Upper lobe of left lung (tissue), 6 donors: ENCODE measurements around the gene TRMO. TPM values are rescaled to one million over a fixed set of nuclear protein-coding genes. Genes with fewer than 3 reads are reported as not detected.
A peak's percentile ranks its signal among the peaks of the same experiment; 100 is the strongest.

Source experiments
- ATAC-seq, 2 donors: fragments of 200-7000 bp; cut with Tn5 transposase; one replicate each; pipeline ENCODE4 v1.9.1; 2022; ENCODE audit warnings: mild to moderate bottlenecking in 2 of 2, moderate library complexity in 2 of 2; ENCODE audit not compliant: low FRiP score in 2 of 2
- DNase-seq, 2 donors: peaks; one replicate each; pipeline ENCODE4 v3.0.0-alpha.2; 2019 to 2020
- H3K27ac ChIP-seq, 4 donors: fragments of 200-600 bp; sonication (generic); one replicate each; pipeline ENCODE4 v1.5.1; 2016 to 2019
- H3K27me3 ChIP-seq, 4 donors: fragments of 200-600 bp; sonication (generic); one replicate each; pipeline ENCODE4 v1.5.1; 2017 to 2019
- H3K36me3 ChIP-seq, 4 donors: fragments of 200-600 bp; sonication (generic); one replicate each; pipeline ENCODE4 v1.5.1; 2016 to 2019
- H3K4me1 ChIP-seq, 4 donors: fragments of 200-600 bp; sonication (generic); one replicate each; pipeline ENCODE4 v1.5.1; 2018 to 2019
- H3K4me3 ChIP-seq, 4 donors: fragments of 200-600 bp; sonication (generic); one replicate each; pipeline ENCODE4 v1.5.1; 2017 to 2019; ENCODE audit warnings: mild to moderate bottlenecking in 2 of 4, moderate library complexity in 1 of 4
- H3K9me3 ChIP-seq, 4 donors: fragments of 200-600 bp; sonication (generic); one replicate each; pipeline ENCODE4 v1.5.1; 2018 to 2019
- CTCF ChIP-seq, 6 experiments: fragments of 450-650 bp in 4 of 6; fragments of 200-600 bp in 2 of 6; sonication (generic) in 2 of 6; IDR thresholded peaks; one replicate each; pipeline ENCODE4 v1.5.1; 2016 to 2019; ENCODE audit warnings: antibody characterized with exemption in 6 of 6
- EP300 ChIP-seq, 4 donors: sonication (generic); formaldehyde crosslinking; IDR thresholded peaks; one replicate each; pipeline ENCODE4 v1.5.1; 2017; ENCODE audit warnings: antibody characterized with exemption in 4 of 4, control low read depth in 2 of 4
- POLR2A ChIP-seq, 4 donors: fragments of 450-650 bp; IDR thresholded peaks; one replicate each; pipeline ENCODE4 v1.5.1; 2016 to 2017; ENCODE audit warnings: antibody characterized with exemption in 4 of 4, mild to moderate bottlenecking in 2 of 4
- POLR2AphosphoS5 ChIP-seq, 2 donors: sonication (generic); formaldehyde crosslinking; IDR thresholded peaks; one replicate each; pipeline ENCODE4 v1.5.1; 2017; ENCODE audit warnings: antibody characterized with exemption in 2 of 2
- WGBS, 2 donors: methylation state at CpG; one replicate each; pipeline ENCODE4 v1.1.5; 2017 to 2018; 5-methylcytosine and 5-hydroxymethylcytosine counted together
- total RNA-seq, 6 donors: library from RNA; depleted of rRNA in 4 of 6; stranded (reverse); fragments of >200 nt in 4 of 6; gene quantifications; one replicate each; pipeline versions ENCODE4 v1.1.0 to v1.2.1, GENCODE V29; 2016 to 2021
- donor health status: DM: no; HTN: no; CAD: no; lungs with moderate emphysema.
- donor health status: DM: no; HTN: yes; CAD: no; lungs with severe emphysema.

Gene TRMO
- total RNA-seq, 6 donors from 2014 or later, result 18.1 to 68.1 (median 37.7) TPM

- no peaks in the 10 kb centered on the region for H3K27me3 ChIP-seq
- WGBS, 2 donors, result 56 to 79% methylated on average over 12 of the region's 12 CpGs
- H3K4me3 ChIP-seq, result no peak overlapping the region
- ATAC-seq (peak; percentile 62 to 79), DNase-seq (peak; percentile 29 to 37)
- H3K9me3 ChIP-seq, result no peaks in the 10 kb centered on the region
- H3K36me3 ChIP-seq, result peaks cover 6 to 57% (median 31%) of the 10 kb centered on the region in 4 donors
- TF ChIP-seq POLR2A (IDR thresholded peaks at IDR 0.05) (peak in 1 of 4 donors; percentile 34), POLR2AphosphoS5 (IDR thresholded peaks at IDR 0.05) (peak in 1 of 2 donors; percentile 14), CTCF (IDR thresholded peaks at IDR 0.05) (no peak)
- peak overlapping the region; percentile 74 to 85 (median 77) for H3K27ac ChIP-seq
- H3K4me1 ChIP-seq, result peaks cover 6 to 26% (median 22%) of the 10 kb centered on the region in 4 donors
These were observed 16.0 kb downstream of the TRMO start for GRCh38 chr9:97906236-97906831.

GRCh38 chr9:97905228-97905627 is 17.1 kb downstream of the TRMO start:
- WGBS, 2 donors, result 68 to 77% methylated on average over 2 of the region's 2 CpGs
- DNase-seq (no peak), ATAC-seq (no peak)
- H3K9me3 ChIP-seq, result no peaks in the 10 kb centered on the region
- H3K4me3 ChIP-seq, result no peak overlapping the region
- no peaks in the 10 kb centered on the region for H3K27me3 ChIP-seq
- peak overlapping the region in 3 of 4 donors; percentile 74 to 85 (median 76) for H3K27ac ChIP-seq
- peaks cover 0 to 48% (median 20%) of the 10 kb centered on the region in 4 donors for H3K36me3 ChIP-seq
- peaks cover 6 to 34% (median 22%) of the 10 kb centered on the region in 4 donors for H3K4me1 ChIP-seq
- TF ChIP-seq EP300 (IDR thresholded peaks at IDR 0.05) (no peak), CTCF (IDR thresholded peaks at IDR 0.05) (no peak), POLR2AphosphoS5 (IDR thresholded peaks at IDR 0.05) (no peak), POLR2A (IDR thresholded peaks at IDR 0.05) (no peak)

GRCh38 chr9:97904725-97905124 is 17.6 kb downstream of the TRMO start:
- DNase-seq (no peak), ATAC-seq (no peak)
- no peaks in the 10 kb centered on the region for H3K27me3 ChIP-seq
- peak overlapping the region in 1 of 4 donors; percentile 76 for H3K27ac ChIP-seq
- peaks cover 6 to 34% (median 22%) of the 10 kb centered on the region in 4 donors for H3K4me1 ChIP-seq
- H3K9me3 ChIP-seq, result no peaks in the 10 kb centered on the region
- peaks cover 2 to 48% (median 17%) of the 10 kb centered on the region in 4 donors for H3K36me3 ChIP-seq
- TF ChIP-seq EP300 (IDR thresholded peaks at IDR 0.05) (no peak), POLR2A (IDR thresholded peaks at IDR 0.05) (no peak), POLR2AphosphoS5 (IDR thresholded peaks at IDR 0.05) (no peak), CTCF (IDR thresholded peaks at IDR 0.05) (no peak)
- no peak overlapping the region for H3K4me3 ChIP-seq
- 91 to 95% methylated on average over 9 of the region's 9 CpGs for WGBS, 2 donors

- 75 to 78% methylated on average over 1 of the region's 1 CpG for WGBS, 2 donors
- ATAC-seq, result no peak
- Histone ChIP-seq H3K4me3 (no peak overlapping the region), H3K27ac (no peak overlapping the region), H3K36me3 (peaks cover 2 to 39% (median 8%) of the 10 kb centered on the region in 4 donors), H3K9me3 (no peaks in the 10 kb centered on the region), H3K4me1 (peaks cover 6 to 34% (median 20%) of the 10 kb centered on the region in 4 donors), H3K27me3 (no peaks in the 10 kb centered on the region)
- TF ChIP-seq CTCF (IDR thresholded peaks at IDR 0.05), result no peak
- no peak for DNase-seq
These were observed 19.1 kb downstream of the TRMO start for GRCh38 chr9:97903177-97903576.
